Breast epithelium (tissue), 4 donors: Measurements from ENCODE around the gene SLCO4A1. TPM values are rescaled to one million over a fixed set of nuclear protein-coding genes. Genes with fewer than 3 reads are reported as not detected.

Experiments used
- DNase-seq, 2 donors: peaks; one replicate each; pipeline ENCODE4 v3.0.0-alpha.2; 2019; ENCODE audit warnings: low spot score in 2 of 2
- H3K27ac ChIP-seq, 2 donors: fragments of 200-600 bp; sonication (generic) in 1 of 2; one replicate each; pipeline ENCODE4 v1.5.1; 2016 to 2019; ENCODE audit warnings: mild to moderate bottlenecking in 1 of 2
- H3K27me3 ChIP-seq, 2 donors: fragments of 200-600 bp; sonication (generic) in 1 of 2; one replicate each; pipeline versions ENCODE4 v1.5.1 to v1.6.0; 2017 to 2019; ENCODE audit warnings: control low read depth in 1 of 2, mild to moderate bottlenecking in 1 of 2
- H3K36me3 ChIP-seq: fragments of 200-600 bp; one replicate; pipeline ENCODE4 v1.5.1; 2019
- H3K4me1 ChIP-seq, 2 donors: fragments of 200-600 bp; sonication (generic); one replicate each; pipeline ENCODE4 v1.5.1; 2016 to 2019; ENCODE audit warnings: control low read depth in 1 of 2
- H3K4me3 ChIP-seq, 3 donors: fragments of 200-600 bp; sonication (generic); 1 replicate in 2 of 3; 2 replicates in 1 of 3; pipeline ENCODE4 v1.5.1; 2016 to 2019; ENCODE audit warnings: mild to moderate bottlenecking in 3 of 3, moderate library complexity in 2 of 3
- H3K9me3 ChIP-seq, 2 donors: fragments of 200-600 bp; sonication (generic) in 1 of 2; one replicate each; pipeline ENCODE4 v1.5.1; 2016 to 2019; ENCODE audit warnings: control low read depth in 1 of 2
- POLR2A ChIP-seq: fragments of 450-650 bp; IDR thresholded peaks from one replicate; pipeline ENCODE4 v1.6.1; 2016; ENCODE audit warnings: antibody characterized with exemption, mild to moderate bottlenecking, moderate library complexity
- POLR2AphosphoS5 ChIP-seq, 3 donors: sonication (generic); formaldehyde crosslinking; IDR thresholded peaks; one replicate each; pipeline ENCODE4 v1.6.1; 2017; ENCODE audit warnings: antibody characterized with exemption in 3 of 3
- intact Hi-C: fragments of 100-400 bp; cut with DNase I; formaldehyde crosslinking; loops from one replicate; pipeline ENCODE4 v1.15.1; 2023; ENCODE audit warnings: low total_unique reads
- total RNA-seq, 3 donors: library from RNA; depleted of rRNA; stranded (reverse); fragments of >200 nt; gene quantifications; one replicate each; pipeline ENCODE4 v1.1.0, GENCODE V29; 2016
- TF ChIP-seq, protein P1 (sequence below), 3 donors: fragments of 450-650 bp; IDR thresholded peaks; one replicate each; pipeline ENCODE4 v1.5.1; 2016 to 2017; ENCODE audit warnings: antibody characterized with exemption in 3 of 3, mild to moderate bottlenecking in 3 of 3, moderate library complexity in 3 of 3

Gene SLCO4A1
- total RNA-seq, 3 donors from 2014 or later = 8.8 to 26.5 (median 15.4) TPM

DNA sequence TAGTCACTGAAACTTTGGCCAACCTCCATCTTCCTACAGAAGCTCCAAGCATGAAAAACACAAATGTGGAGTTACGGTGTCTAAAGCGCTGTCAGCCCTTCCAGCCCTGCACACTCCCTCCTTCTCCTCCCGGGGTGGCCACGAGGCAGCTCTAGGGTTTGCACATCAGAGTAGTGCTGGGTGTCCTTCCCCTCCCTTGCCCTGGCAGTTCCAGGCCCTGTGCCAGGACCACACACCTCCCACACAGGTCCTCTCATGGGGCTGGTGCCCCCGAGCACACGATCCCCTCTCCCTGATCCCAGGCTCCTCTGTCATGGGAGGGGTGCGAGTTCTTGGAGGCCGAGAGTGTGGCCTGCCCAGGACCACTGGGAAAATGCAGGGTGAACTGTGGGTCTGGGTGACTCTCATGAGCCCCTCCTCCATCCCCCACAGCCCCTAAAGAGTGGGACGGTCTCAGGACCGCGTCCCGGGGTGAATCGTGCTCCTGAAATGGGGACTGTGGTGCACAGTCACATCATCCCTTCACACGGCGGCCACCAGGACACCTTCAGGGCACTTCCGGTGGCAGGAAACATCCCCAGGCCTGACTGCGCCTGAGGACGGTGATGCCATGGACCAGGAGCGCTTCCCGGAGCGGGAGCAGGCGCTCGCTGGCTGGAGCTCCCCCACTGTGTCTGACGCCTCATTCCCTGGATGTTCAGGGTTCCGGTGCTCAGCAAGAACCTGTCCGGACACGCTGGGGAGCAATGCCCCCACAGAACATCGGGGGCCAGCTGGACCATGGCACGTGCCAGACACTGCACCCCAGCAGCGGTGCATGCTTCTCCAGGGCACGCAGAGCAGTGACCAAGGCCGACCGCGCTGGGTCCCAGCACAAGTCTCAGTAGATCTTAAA lies 42.8 kb upstream of the SLCO4A1 start:
- no peak overlapping the region for H3K27ac ChIP-seq
- peaks cover 0 to 28% of the 10 kb centered on the region in 2 donors for H3K27me3 ChIP-seq
- no peak overlapping the region for H3K4me3 ChIP-seq
- intact Hi-C loops = no loop called here
- H3K4me1 ChIP-seq = peaks cover 7 to 10% of the 10 kb centered on the region in 2 donors
- DNase-seq = no peak
- no peaks in the 10 kb centered on the region for H3K36me3 ChIP-seq
- no peaks in the 10 kb centered on the region for H3K9me3 ChIP-seq
- TF ChIP-seq POLR2AphosphoS5 (IDR thresholded peaks at IDR 0.05) = no peak
- TF ChIP-seq POLR2A = no peak
- TF ChIP-seq, protein P1, sequence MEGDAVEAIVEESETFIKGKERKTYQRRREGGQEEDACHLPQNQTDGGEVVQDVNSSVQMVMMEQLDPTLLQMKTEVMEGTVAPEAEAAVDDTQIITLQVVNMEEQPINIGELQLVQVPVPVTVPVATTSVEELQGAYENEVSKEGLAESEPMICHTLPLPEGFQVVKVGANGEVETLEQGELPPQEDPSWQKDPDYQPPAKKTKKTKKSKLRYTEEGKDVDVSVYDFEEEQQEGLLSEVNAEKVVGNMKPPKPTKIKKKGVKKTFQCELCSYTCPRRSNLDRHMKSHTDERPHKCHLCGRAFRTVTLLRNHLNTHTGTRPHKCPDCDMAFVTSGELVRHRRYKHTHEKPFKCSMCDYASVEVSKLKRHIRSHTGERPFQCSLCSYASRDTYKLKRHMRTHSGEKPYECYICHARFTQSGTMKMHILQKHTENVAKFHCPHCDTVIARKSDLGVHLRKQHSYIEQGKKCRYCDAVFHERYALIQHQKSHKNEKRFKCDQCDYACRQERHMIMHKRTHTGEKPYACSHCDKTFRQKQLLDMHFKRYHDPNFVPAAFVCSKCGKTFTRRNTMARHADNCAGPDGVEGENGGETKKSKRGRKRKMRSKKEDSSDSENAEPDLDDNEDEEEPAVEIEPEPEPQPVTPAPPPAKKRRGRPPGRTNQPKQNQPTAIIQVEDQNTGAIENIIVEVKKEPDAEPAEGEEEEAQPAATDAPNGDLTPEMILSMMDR (IDR thresholded peaks at IDR 0.05) = no peak

DNA sequence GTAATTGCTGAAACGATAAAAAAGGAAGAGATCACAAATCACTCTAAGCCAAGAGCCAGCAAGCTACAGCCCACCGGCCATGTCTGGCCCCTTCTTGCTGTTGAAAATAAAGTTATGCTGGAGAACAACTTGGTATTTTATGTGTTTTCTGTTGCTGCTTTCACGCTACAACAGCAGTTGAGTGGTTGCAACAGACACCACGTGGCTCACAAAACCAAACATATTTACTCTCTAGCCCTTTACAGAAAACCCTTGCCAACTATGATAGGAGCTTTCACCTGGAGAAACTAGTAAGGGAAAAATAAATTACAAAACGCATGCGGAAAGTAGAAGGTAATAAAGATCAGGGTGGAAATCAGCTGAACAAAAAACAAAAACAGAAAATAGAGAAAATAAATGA lies 41.1 kb upstream of the SLCO4A1 start:
- Histone ChIP-seq H3K27me3 (peaks cover 0 to 16% of the 10 kb centered on the region in 2 donors), H3K27ac (no peak overlapping the region), H3K36me3 (no peaks in the 10 kb centered on the region), H3K9me3 (no peaks in the 10 kb centered on the region), H3K4me3 (no peak overlapping the region), H3K4me1 (peaks cover 12% of the 10 kb centered on the region in 2 donors)
- DNase-seq = no peak
- intact Hi-C loops = no loop called here
- TF ChIP-seq POLR2AphosphoS5 (IDR thresholded peaks at IDR 0.05) = no peak
- TF ChIP-seq, protein P1 (IDR thresholded peaks at IDR 0.05) = no peak
- TF ChIP-seq POLR2A = no peak

DNA sequence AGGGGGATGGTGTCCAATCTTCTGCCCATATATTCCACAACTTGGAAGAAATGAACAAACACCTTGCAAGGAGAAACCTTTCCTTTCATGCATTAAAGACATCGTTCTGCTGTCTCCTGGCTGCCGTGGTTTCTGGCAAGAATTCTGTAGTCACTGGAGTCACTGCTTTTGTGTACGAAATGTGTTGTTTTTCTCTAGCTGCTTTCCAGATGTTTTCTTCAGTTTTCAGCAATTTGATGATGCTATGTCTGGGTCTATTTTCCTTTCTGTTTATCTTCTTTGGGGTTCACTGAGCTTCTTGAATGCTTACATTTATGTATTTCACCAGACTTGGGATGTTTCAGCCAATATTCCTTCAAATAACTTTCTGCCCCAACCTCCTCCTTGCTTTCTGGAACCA lies 40.6 kb upstream of the SLCO4A1 start:
- TF ChIP-seq, protein P1 (IDR thresholded peaks at IDR 0.05) = no peak
- no peak for TF ChIP-seq POLR2AphosphoS5 (IDR thresholded peaks at IDR 0.05)
- no peak for TF ChIP-seq POLR2A
- peaks cover 0 to 11% of the 10 kb centered on the region in 2 donors for H3K27me3 ChIP-seq
- H3K4me3 ChIP-seq = no peak overlapping the region
- H3K36me3 ChIP-seq = no peaks in the 10 kb centered on the region
- H3K4me1 ChIP-seq = peaks cover 15 to 18% of the 10 kb centered on the region in 2 donors
- H3K27ac ChIP-seq = peak overlapping the region; percentile 93
- no peak for DNase-seq
- H3K9me3 ChIP-seq = no peaks in the 10 kb centered on the region
- intact Hi-C loops = no loop called here

DNA sequence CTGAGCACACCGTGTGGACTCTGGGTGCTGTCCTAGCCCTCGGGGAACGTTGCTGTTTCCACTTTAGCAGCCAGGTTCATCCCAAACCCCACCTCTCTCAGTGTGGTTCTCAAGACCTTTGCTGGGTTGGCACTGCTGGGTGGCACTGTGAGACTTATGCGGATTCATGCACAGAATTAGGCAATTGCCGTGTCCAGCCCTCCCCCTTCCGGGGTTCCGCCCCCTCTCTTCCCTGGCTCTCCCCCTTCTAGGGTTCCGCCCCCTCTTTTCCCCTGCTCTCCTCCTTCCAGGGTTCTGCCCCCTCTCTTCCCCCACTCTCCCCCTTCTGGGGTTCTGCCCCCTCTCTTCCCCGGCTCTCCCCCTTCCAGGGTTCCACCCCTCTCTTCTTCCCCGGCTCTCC lies 39.8 kb upstream of the SLCO4A1 start:
- Histone ChIP-seq H3K36me3 (no peaks in the 10 kb centered on the region), H3K4me3 (peak overlapping the region in 2 of 3 donors; percentile 33 to 54), H3K27ac (peak overlapping the region; percentile 93), H3K9me3 (no peaks in the 10 kb centered on the region), H3K27me3 (peaks cover 0 to 3% of the 10 kb centered on the region in 2 donors), H3K4me1 (peaks cover 15 to 21% of the 10 kb centered on the region in 2 donors)
- peak in 1 of 3 donors; percentile 28 for TF ChIP-seq POLR2AphosphoS5 (IDR thresholded peaks at IDR 0.05)
- TF ChIP-seq POLR2A = no peak
- TF ChIP-seq, protein P1 (IDR thresholded peaks at IDR 0.05) = no peak
- intact Hi-C loops = no loop called here
- DNase-seq = peak; percentile 68 to 90
